GM20431 (cell line): ENCODE data around the gene APCDD1.
"Not testable (repeated sequence)": the region's sequence is repeated elsewhere in the genome, so short reads cannot be mapped to it uniquely, and the experiment has no call there.

Experiments
- in situ Hi-C: fragments of 300-500 bp; cut with MseI, MboI; formaldehyde crosslinking; loops from one replicate; pipeline ENCODE4 v1.15.0; 2020; ENCODE audit warnings: low sequenced_read_pairs; ENCODE audit not compliant: unreplicated experiment

The APCDD1 gene

DNA sequence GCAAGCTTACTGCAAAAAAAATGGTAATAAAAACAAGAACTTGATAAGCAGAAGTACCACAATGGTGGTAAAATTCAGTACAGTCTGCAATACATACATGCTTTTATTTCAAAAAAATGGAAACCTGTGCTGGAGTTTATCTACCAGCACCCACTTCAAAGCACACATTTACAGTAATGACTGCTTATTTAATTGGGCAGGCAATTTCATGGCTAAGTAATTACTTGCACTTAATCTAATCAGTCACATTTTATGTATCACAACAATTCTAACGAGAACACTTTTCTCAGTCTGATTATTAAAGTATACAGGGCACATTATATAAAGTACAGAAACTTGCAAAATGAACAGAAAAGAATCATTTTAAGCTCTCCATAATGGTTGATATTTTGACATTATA, 5.2 kb downstream of the APCDD1 start:
- in situ Hi-C loops, result no loop called here

DNA sequence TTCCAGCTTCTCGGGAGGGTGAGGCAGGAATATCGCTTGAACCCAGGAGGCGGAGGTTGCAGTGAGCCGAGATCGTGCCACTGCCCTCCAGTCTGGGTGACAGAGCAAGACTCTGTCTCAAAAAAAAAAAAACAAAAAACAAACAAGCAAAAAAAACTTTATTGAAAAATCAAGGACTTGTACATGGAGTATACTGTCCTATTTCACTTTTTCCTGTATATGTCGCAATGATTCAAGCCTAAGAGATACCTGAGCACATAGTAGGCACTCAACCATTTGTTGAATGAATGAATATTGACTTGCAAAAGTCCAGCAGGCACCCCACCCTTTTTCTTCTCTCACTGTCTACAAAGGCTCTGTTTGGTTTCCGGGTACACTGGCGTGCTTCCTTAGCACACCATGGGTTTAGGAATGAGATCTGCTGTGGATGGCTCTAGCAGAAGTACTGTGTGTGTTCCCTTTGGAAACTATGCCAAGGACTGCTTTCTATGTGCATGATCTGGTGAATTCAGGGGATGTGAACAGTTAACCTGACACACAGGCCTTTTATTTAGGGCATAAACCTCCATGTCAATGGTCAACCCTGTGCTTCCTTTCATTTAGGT, 6.1 kb downstream of the APCDD1 start:
- in situ Hi-C loops, result no loop called here

- in situ Hi-C loops, result no loop called here
These were observed 7.6 kb downstream of the APCDD1 start for GRCh38 chr18:10461989-10462388.

DNA sequence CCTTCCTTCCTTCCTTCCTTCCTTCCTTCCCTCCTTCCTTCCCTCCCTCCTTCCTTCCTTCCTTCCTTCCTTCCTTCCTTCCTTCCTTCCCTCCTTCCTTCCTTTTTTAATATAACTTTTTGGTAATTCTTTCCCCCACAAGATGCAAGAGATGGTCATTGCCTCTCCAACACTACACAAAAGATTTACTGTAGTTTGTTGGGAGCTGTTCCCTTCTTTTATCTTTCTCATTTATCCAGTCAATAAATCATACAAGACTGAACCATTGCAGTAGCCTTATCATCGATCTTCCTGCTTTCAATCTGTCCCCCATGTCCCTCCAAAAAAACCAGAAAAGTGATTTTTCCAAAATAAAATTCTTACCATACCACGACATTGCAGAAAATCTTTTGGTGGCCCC, 8.2 kb downstream of the APCDD1 start:
- in situ Hi-C loops, result no loop called here

- in situ Hi-C loops, result no loop called here
These were observed 8.7 kb downstream of the APCDD1 start for GRCh38 chr18:10463096-10463495.

GRCh38 chr18:10463741-10464140, 9.3 kb downstream of the APCDD1 start:
- in situ Hi-C loops, result no loop called here

- in situ Hi-C loops, result not testable (repeated sequence)
These were observed 9.8 kb downstream of the APCDD1 start for GRCh38 chr18:10464161-10464648.

GRCh38 chr18:10465174-10465939, 10.9 kb downstream of the APCDD1 start:
- in situ Hi-C loops, result no loop called here

DNA sequence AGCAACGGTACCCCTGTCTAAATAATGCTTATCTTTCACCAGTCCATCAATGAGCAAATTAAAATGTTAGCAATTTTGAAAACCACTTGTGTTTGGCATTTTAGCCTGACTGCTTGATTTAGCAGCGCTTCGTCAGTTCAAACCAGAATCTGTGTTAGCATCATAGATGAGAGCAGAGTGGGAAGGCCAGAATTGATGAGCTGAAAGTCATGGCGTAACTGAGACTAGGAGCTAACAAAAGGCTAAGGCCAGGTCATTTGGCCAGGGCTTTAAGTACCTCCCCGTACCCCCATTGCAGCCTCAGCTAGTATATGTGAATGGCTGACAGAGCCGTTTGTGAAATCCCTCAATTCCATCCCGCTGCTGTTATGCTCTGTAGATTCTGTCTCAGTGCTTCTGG, 16.0 kb downstream of the APCDD1 start:
- in situ Hi-C loops, result no loop called here

GRCh38 chr18:10471574-10471973, 17.1 kb downstream of the APCDD1 start:
- in situ Hi-C loops, result no loop called here

- in situ Hi-C loops, result no loop called here
These were observed 18.7 kb downstream of the APCDD1 start for GRCh38 chr18:10473132-10473531.

GRCh38 chr18:10474309-10474708, 19.9 kb downstream of the APCDD1 start:
- in situ Hi-C loops, result no loop called here

DNA sequence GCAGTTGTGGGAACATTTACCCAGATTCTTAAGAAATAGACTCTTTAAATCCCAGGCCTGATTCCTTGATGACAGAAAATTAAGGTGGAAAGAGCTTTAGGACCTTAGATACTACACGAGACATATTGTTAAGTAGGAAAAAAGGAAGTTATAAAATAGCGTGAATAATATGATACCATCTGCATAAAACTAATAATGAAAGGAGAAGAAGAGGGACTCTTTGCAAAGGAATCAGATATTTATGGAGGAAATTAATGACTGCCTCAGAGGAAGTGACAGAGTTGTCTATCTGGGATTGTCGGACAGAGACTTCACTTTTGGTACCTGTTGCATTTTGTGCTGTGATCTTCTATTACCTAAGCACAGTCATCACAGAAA, 20.8 kb downstream of the APCDD1 start:
- in situ Hi-C loops, result loop anchor here (25.0 kb wide), 1 partner anchor 288 kb away; no protein-coding TSS in a partner anchor

- in situ Hi-C loops, result loop anchor here (25.0 kb wide), 1 partner anchor 288 kb away; no protein-coding TSS in a partner anchor
These were observed 21.3 kb downstream of the APCDD1 start for GRCh38 chr18:10475654-10476291.

GRCh38 chr18:10476338-10476791, 21.9 kb downstream of the APCDD1 start:
- in situ Hi-C loops, result loop anchor here (25.0 kb wide), 1 partner anchor 289 kb away; no protein-coding TSS in a partner anchor

GRCh38 chr18:10477121-10477862, 22.9 kb downstream of the APCDD1 start:
- in situ Hi-C loops, result loop anchor here (25.0 kb wide), 1 partner anchor 290 kb away; no protein-coding TSS in a partner anchor

GRCh38 chr18:10477863-10478260, 23.4 kb downstream of the APCDD1 start:
- in situ Hi-C loops, result loop anchor here (25.0 kb wide), 1 partner anchor 291 kb away; no protein-coding TSS in a partner anchor

- in situ Hi-C loops, result loop anchor here (25.0 kb wide), 1 partner anchor 295 kb away; no protein-coding TSS in a partner anchor
These were observed 27.4 kb downstream of the APCDD1 start for GRCh38 chr18:10481831-10482230.

- in situ Hi-C loops, result loop anchor here (25.0 kb wide), 1 partner anchor 295 kb away; no protein-coding TSS in a partner anchor
These were observed 28.0 kb downstream of the APCDD1 start for GRCh38 chr18:10482363-10482984.
